GM19452 (cell line): ENCODE measurements around the gene NFIX.

ENCODE experiments used
- ATAC-seq: cut with Tn5 transposase; IDR thresholded peaks from one replicate; pipeline ENCODE4 v1.9.1; 2021; ENCODE audit not compliant: unreplicated experiment

NFIX gene

GRCh38 chr19:13071444-13072187, 76.3 kb downstream of the NFIX start:
- ATAC-seq = no peak

GRCh38 chr19:13072188-13072908, 77.1 kb downstream of the NFIX start:
- no peak for ATAC-seq

GRCh38 chr19:13073263-13073662, 78.0 kb downstream of the NFIX start:
- ATAC-seq = no peak

- ATAC-seq = no peak
Measured at GRCh38 chr19:13074378-13074777, 79.1 kb downstream of the NFIX start.

DNA sequence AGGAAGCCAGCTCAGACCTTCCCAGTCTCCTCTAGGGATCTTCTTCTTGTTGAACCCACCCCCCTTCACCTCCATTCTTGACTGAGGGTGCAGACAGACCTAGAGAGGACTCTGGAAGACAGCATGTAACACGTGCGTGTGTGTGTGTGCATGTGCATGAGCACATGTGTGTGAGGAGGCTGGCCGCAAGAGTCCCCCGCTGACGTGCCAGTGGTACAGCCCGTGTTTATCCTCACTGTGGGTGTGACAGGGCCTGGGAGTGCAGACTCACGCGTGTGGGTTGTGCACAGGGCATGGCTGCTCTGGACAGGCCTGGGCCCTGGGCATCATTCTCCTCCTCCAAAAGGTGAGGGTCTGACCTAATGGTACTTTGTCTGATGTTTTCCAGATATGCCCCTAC, 81.0 kb downstream of the NFIX start:
- ATAC-seq = no peak

GRCh38 chr19:13076787-13077186, 81.5 kb downstream of the NFIX start:
- no peak for ATAC-seq

GRCh38 chr19:13077240-13077639, 82.0 kb downstream of the NFIX start:
- no peak for ATAC-seq

GRCh38 chr19:13078381-13078780, 83.1 kb downstream of the NFIX start:
- ATAC-seq = no peak

DNA sequence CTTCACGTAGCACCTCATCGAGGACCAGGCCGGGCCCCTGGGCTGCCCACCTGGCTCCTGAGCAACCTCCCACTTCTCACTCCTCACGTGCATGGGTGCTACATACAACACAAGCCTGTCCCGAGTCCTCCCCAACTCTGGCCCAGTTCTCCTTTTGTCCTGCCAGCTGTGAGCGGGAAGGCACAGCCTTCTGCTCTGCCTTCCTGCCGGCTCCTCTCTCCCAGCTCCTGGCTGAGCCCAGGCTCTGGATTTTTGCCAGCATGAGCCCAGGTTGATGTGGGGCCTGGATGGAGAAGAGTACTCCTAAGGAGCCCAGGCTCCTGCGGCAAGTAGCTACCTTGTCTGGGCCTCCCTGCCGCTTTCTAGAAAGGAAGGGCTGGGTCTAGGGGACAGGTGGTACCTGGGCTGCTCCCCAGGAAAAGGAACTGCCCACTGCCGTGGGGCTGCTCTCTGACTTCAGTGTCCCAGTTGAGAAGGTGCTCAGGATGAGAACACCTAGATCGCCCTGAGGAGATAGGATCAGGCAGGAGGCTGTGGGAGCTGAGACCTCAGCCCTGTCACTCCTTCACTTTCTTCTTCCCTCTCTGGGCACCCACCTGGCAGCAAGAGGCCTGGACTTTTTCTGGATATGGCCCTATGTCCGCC, 83.7 kb downstream of the NFIX start:
- ATAC-seq = no peak

- ATAC-seq = no peak
Measured at GRCh38 chr19:13079542-13079986, 84.3 kb downstream of the NFIX start.

- ATAC-seq = no peak
Measured at GRCh38 chr19:13082192-13083007, 87.1 kb downstream of the NFIX start.

- ATAC-seq = no peak
Measured at GRCh38 chr19:13083008-13083404, 87.7 kb downstream of the NFIX start.

- ATAC-seq = no peak
Measured at GRCh38 chr19:13083627-13084026, 88.4 kb downstream of the NFIX start.

DNA sequence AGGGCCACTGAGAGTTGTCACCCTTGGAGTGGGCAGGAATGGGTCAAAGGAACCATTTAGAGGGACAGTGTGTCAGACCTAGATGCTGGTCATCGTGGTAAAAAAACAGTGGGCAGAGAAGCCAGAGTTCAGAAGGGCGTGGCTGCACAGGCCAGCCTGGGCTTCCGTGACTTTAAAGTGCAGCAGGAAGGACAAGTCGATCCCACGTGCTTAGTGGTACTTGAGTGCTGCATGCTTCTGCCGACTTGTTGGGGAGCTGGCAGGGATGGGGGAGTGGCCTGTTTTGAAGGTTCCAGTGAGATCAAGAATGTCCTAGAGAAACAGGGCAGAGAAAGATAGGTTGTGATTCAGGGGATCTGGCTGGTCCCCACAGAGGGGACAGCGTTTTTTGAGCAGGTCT, 90.4 kb downstream of the NFIX start:
- ATAC-seq = no peak

GRCh38 chr19:13086341-13086740, 91.1 kb downstream of the NFIX start:
- no peak for ATAC-seq

GRCh38 chr19:13087295-13087694, 92.0 kb downstream of the NFIX start:
- ATAC-seq = no peak

DNA sequence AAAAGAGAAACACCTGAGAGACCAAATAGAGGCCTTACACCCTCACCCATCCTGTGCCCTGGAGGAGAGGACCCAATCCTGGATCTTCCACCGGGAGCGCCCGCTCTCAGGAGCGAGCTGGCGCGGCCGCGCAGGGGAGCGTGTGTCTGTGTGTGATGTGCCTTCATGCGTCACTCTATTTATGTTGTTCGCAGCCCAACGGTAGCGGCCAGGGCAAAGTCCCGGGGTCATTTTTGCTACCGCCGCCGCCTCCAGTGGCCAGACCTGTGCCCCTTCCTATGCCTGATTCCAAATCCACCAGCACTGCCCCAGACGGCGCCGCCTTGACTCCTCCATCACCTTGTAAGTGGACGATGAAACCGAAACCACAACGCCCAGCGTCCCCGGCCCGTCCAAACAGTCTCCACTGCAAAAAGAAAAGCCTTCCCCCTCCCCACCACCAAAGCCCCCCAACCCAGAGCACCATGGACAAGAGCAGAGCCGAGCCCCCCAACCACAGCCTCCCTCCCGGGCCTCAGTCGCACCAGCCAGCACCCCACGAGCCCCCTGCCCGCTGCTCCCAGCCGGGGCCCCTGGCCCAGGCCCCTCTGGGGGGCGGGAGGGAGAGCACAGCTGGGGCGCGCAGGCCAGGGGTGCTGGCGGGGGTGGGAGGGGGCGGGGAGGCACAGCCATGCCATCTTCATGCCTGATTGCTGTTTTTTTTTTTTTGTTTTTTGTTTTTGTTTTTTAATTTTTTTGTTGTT, 92.7 kb downstream of the NFIX start:
- ATAC-seq = no peak

GRCh38 chr19:13089139-13089856, 94.0 kb downstream of the NFIX start:
- ATAC-seq = no peak

DNA sequence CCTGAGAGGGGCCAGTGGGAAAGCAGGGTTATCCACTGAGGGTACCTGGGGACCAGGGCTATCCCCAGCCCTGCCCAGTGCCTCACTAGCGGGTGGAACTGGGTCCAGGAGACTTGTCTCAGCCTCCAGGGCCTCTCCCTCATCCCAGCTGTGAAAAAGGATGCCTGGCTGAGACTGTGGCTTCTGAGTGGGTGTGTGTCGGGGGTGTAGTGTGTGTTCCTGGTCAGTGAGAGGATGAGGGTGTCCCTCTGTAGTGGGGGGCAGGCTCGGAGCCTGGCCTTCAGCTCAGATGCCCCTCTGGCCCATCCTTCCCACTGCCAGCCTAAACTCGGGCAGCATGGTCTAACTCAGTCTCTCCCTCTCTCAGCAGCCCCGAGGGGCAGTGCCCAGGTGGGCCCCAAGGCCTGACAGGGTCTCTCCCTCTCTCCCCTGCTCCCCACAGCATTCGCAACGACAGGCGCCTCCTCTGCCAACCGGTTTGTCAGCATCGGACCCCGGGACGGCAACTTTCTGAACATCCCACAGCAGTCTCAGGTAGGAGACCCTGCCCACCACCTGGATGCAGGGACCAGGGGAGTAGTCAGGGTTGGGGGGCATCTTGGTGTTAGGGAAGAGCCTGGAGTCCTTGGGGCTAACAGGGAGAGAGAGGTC, 94.7 kb downstream of the NFIX start:
- no peak for ATAC-seq
